SK-N-SH (cell line): ENCODE measurements around the gene OSBPL7. TPM values are rescaled to one million over a fixed set of nuclear protein-coding genes. Genes with fewer than 3 reads are reported as not detected.

Experiments
- CTCF ChIA-PET: fragments of 300-600, 350-600 bp; formaldehyde crosslinking; extraction: SDS; loops from one replicate; lab custom pipeline; 2021; lab: Yijun Ruan, JAX
- POLR2A ChIA-PET: fragments of 350-600 bp; sonication (Branson Sonifier 250); formaldehyde crosslinking; extraction: SDS; loops from one replicate; lab custom pipeline; 2020; ENCODE audit warnings: antibody characterized with exemption, inconsistent platforms; lab: Yijun Ruan, JAX
- DNase-seq: peaks from one replicate; pipeline ENCODE4 v3.0.0; 2012
- H2AFZ ChIP-seq: fragments of 200-600 bp; sonication (generic); 2 replicates; pipeline ENCODE4 v1.8.1; 2016; ENCODE audit warnings: antibody characterized with exemption, mild to moderate bottlenecking, low read depth
- H3F3A ChIP-seq: fragments of 200-600 bp; sonication (generic); replicated peaks from 2 replicates; pipeline ENCODE3; 2016; ENCODE audit warnings: antibody characterized with exemption, mild to moderate bottlenecking; ENCODE audit not compliant: insufficient read depth
- H3K27ac ChIP-seq, 2 experiments: fragments of 200-500 bp in 1 of 2; fragments of 200-600 bp in 1 of 2; sonication (Bioruptor generic) in 1 of 2; sonication (generic), shearing (Covaris generic) in 1 of 2; 2 replicates each; pipeline versions ENCODE4 v1.5.1 to v1.6.1; 2014 to 2016; ENCODE audit warnings: low read depth in 2 of 2, inconsistent platforms in 1 of 2, low read length in 1 of 2, mild to moderate bottlenecking in 1 of 2, mixed read lengths in 1 of 2
- H3K27me3 ChIP-seq: fragments of 200-600 bp; sonication (generic), shearing (Covaris generic); 2 replicates; pipeline ENCODE4 v1.6.1; 2016; ENCODE audit warnings: mixed run types; ENCODE audit not compliant: insufficient read depth
- H3K36me3 ChIP-seq, 2 experiments: fragments of 200-500 bp in 1 of 2; fragments of 200-600 bp in 1 of 2; sonication (Bioruptor generic) in 1 of 2; sonication (generic) in 1 of 2; replicated peaks in 1 of 2; 2 replicates each; pipeline versions ENCODE3 to v1.5.1; 2014 to 2016; ENCODE audit warnings: low read length in 1 of 2, mild to moderate bottlenecking in 1 of 2; ENCODE audit not compliant: insufficient read depth in 2 of 2, control insufficient read depth in 1 of 2
- H3K4me1 ChIP-seq, 2 experiments: fragments of 200-500 bp in 1 of 2; fragments of 200-600 bp in 1 of 2; sonication (Bioruptor generic) in 1 of 2; sonication (generic), shearing (Covaris generic) in 1 of 2; 2 replicates each; pipeline versions ENCODE4 v1.5.1 to v1.6.1; 2014 to 2016; ENCODE audit warnings: low read depth in 1 of 2, low read length in 1 of 2, mixed run types in 1 of 2; ENCODE audit not compliant: insufficient read depth in 2 of 2, control insufficient read depth in 1 of 2
- H3K4me2 ChIP-seq: fragments of 200-600 bp; sonication (generic), shearing (Covaris generic); 2 replicates; pipeline ENCODE4 v1.6.1; 2017; ENCODE audit warnings: mixed run types
- H3K4me3 ChIP-seq, 2 experiments: fragments of 200-500 bp in 1 of 2; fragments of 200-600 bp in 1 of 2; sonication (Bioruptor generic) in 1 of 2; sonication (generic), shearing (Covaris generic) in 1 of 2; 2 replicates each; pipeline versions ENCODE4 v1.5.1 to v1.8.1; 2014 to 2016; ENCODE audit warnings: low read depth in 2 of 2, inconsistent platforms in 1 of 2, low read length in 1 of 2, mild to moderate bottlenecking in 1 of 2, mixed read lengths in 1 of 2, moderate library complexity in 1 of 2
- H3K79me2 ChIP-seq: fragments of 200-600 bp; sonication (generic); 2 replicates; pipeline ENCODE4 v1.8.1; 2017; ENCODE audit warnings: mild to moderate bottlenecking; ENCODE audit not compliant: insufficient read depth
- H3K9ac ChIP-seq: fragments of 200-600 bp; sonication (generic); 2 replicates; pipeline ENCODE4 v1.6.1; 2017; ENCODE audit warnings: mixed run types
- H3K9me2 ChIP-seq: fragments of 200-600 bp; sonication (generic); 2 replicates; pipeline ENCODE4 v1.6.1; 2017; ENCODE audit warnings: mixed run types
- H3K9me3 ChIP-seq: fragments of 200-600 bp; sonication (generic); 2 replicates; pipeline ENCODE4 v1.6.1; 2017; ENCODE audit warnings: mixed run types, mild to moderate bottlenecking, moderate library complexity
- H4K20me1 ChIP-seq: fragments of 200-600 bp; sonication (generic); 2 replicates; pipeline ENCODE4 v1.6.1; 2017; ENCODE audit warnings: mild to moderate bottlenecking, mixed run types; ENCODE audit not compliant: insufficient read depth
- CHD2 ChIP-seq: fragments of 150-350 bp; IDR thresholded peaks from 2 replicates; pipeline ENCODE4 v1.6.1; 2018; ENCODE audit warnings: low read length; ENCODE audit not compliant: partially characterized antibody
- EZH2phosphoT487 ChIP-seq: fragments of 200-600 bp; sonication (generic); IDR thresholded peaks from 2 replicates; pipeline ENCODE4 v1.6.1; 2017; ENCODE audit warnings: low read depth, mixed run types, mild to moderate bottlenecking, antibody characterized with exemption, moderate library complexity, borderline replicate concordance
- FOXJ3 ChIP-seq: sonication (generic); formaldehyde crosslinking; IDR thresholded peaks from 2 replicates; pipeline ENCODE4 v1.5.1; 2020; ENCODE audit warnings: mild to moderate bottlenecking, missing genetic modification reagents
- GABPA ChIP-seq: IDR thresholded peaks from 2 replicates; pipeline ENCODE4 v1.4.0; 2012; ENCODE audit warnings: low read depth, mild to moderate bottlenecking
- IRF3 ChIP-seq: fragments of 150-350 bp; IDR thresholded peaks from 2 replicates; pipeline ENCODE4 v1.6.1; 2016; ENCODE audit warnings: mild to moderate bottlenecking, low read depth, low read length
- JUND ChIP-seq: IDR thresholded peaks from 2 replicates; pipeline ENCODE4 v1.4.0; 2012
- MXI1 ChIP-seq: IDR thresholded peaks from 2 replicates; pipeline ENCODE4 v1.6.1; 2012; ENCODE audit warnings: mild to moderate bottlenecking, low read depth, low read length, improper control_type of control experiment
- PBX3 ChIP-seq: IDR thresholded peaks from 2 replicates; pipeline ENCODE4; 2012
- RFX5 ChIP-seq: IDR thresholded peaks from 2 replicates; pipeline ENCODE4 v1.6.1; 2012; ENCODE audit warnings: mild to moderate bottlenecking, improper control_type of control experiment, low read length
- RXRA ChIP-seq: IDR thresholded peaks from 2 replicates; pipeline ENCODE4 v1.4.0; 2012; ENCODE audit warnings: low read depth, mild to moderate bottlenecking, borderline replicate concordance
- SIN3A ChIP-seq: IDR thresholded peaks from 2 replicates; pipeline ENCODE4 v1.6.1; 2012; ENCODE audit warnings: low read depth, mild to moderate bottlenecking, low read length, moderate library complexity, borderline replicate concordance
- TCF12 ChIP-seq: IDR thresholded peaks from 2 replicates; pipeline ENCODE4 v1.4.0; 2012
- TEAD4 ChIP-seq: IDR thresholded peaks from 2 replicates; pipeline ENCODE4 v1.4.0; 2012; ENCODE audit warnings: mild to moderate bottlenecking, borderline replicate concordance; ENCODE audit not compliant: insufficient read depth
- WGBS: methylation state at CpG from one replicate; pipeline ENCODE4 v1.1.6; 2017; ENCODE audit warnings: low lambda C conversion rate; 5-methylcytosine and 5-hydroxymethylcytosine counted together
- polyA plus RNA-seq, 3 experiments: library from polyadenylated mRNA; depleted of rRNA; stranded (reverse); fragments of >200 nt; gene quantifications; 2 replicates each; pipeline ENCODE4 v1.2.3, GENCODE V29; 2012
- TF ChIP-seq, protein P1 (sequence below): IDR thresholded peaks from 2 replicates; pipeline ENCODE4 v1.4.0; 2012; ENCODE audit warnings: low read depth
- TF ChIP-seq, protein P2 (sequence below): IDR thresholded peaks from 2 replicates; pipeline ENCODE4 v1.6.1; 2012; ENCODE audit warnings: mild to moderate bottlenecking, low read depth, low read length, moderate library complexity
- TF ChIP-seq, protein P3 (sequence below): IDR thresholded peaks from 2 replicates; pipeline ENCODE4 v1.4.0; 2012; ENCODE audit warnings: low read depth, borderline replicate concordance
- TF ChIP-seq, protein P4 (sequence below): IDR thresholded peaks from 2 replicates; pipeline ENCODE4 v1.4.0; 2012; ENCODE audit warnings: low read depth, borderline replicate concordance
- TF ChIP-seq, protein P5 (sequence below): fragments of 150-350 bp; IDR thresholded peaks from 2 replicates; pipeline ENCODE4 v1.6.1; 2017; ENCODE audit warnings: antibody characterized with exemption, low read length, low read depth, borderline replicate concordance

The OSBPL7 gene
- polyA plus RNA-seq, 1 of the 3 experiments (the other 2 are of a cell fraction) = 23.7 TPM

DNA sequence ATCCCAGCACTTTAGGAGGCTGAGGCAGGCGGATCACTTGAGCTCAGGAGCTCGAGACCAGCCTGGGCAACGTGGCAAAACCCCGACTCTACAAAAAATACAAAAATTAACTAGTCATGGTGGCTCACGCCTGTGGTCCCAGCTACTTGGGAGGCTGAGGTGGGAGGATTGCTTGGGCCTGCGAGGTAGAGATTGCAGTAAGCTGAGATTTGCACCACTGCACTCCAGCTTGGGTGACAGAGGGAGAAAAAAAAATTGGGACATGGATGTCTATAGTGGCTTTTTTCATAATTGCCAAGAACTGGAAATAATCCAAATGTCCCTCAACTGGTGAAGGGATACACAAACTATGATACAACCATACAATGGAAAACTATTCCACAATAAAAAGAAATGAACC, 28.6 kb downstream of the OSBPL7 start:
- no peak overlapping the region for H3K27ac ChIP-seq
- no peaks in the 10 kb centered on the region for H3K36me3 ChIP-seq
- H3K27me3 ChIP-seq = peaks cover 75% of the 10 kb centered on the region
- H3K4me3 ChIP-seq = no peak overlapping the region
- 26% methylated on average over 6 of the region's 6 CpGs for WGBS
- H3F3A ChIP-seq = no peaks in the 10 kb centered on the region
- POLR2A ChIA-PET = no interaction called here
- H3K9me2 ChIP-seq = no peaks in the 10 kb centered on the region
- H4K20me1 ChIP-seq = no peaks in the 10 kb centered on the region
- no peak overlapping the region for H3K9ac ChIP-seq
- TF ChIP-seq, protein P1, sequence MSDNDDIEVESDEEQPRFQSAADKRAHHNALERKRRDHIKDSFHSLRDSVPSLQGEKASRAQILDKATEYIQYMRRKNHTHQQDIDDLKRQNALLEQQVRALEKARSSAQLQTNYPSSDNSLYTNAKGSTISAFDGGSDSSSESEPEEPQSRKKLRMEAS = no peak
- TF ChIP-seq TEAD4 = no peak
- no peak for TF ChIP-seq IRF3
- no peak for TF ChIP-seq FOXJ3 (CRISPR knock-in tag)
- TF ChIP-seq, protein P2, sequence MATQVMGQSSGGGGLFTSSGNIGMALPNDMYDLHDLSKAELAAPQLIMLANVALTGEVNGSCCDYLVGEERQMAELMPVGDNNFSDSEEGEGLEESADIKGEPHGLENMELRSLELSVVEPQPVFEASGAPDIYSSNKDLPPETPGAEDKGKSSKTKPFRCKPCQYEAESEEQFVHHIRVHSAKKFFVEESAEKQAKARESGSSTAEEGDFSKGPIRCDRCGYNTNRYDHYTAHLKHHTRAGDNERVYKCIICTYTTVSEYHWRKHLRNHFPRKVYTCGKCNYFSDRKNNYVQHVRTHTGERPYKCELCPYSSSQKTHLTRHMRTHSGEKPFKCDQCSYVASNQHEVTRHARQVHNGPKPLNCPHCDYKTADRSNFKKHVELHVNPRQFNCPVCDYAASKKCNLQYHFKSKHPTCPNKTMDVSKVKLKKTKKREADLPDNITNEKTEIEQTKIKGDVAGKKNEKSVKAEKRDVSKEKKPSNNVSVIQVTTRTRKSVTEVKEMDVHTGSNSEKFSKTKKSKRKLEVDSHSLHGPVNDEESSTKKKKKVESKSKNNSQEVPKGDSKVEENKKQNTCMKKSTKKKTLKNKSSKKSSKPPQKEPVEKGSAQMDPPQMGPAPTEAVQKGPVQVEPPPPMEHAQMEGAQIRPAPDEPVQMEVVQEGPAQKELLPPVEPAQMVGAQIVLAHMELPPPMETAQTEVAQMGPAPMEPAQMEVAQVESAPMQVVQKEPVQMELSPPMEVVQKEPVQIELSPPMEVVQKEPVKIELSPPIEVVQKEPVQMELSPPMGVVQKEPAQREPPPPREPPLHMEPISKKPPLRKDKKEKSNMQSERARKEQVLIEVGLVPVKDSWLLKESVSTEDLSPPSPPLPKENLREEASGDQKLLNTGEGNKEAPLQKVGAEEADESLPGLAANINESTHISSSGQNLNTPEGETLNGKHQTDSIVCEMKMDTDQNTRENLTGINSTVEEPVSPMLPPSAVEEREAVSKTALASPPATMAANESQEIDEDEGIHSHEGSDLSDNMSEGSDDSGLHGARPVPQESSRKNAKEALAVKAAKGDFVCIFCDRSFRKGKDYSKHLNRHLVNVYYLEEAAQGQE = no peak
- TF ChIP-seq SIN3A = no peak
- no peak for TF ChIP-seq RFX5
- no peak for TF ChIP-seq JUND
- TF ChIP-seq, protein P3, sequence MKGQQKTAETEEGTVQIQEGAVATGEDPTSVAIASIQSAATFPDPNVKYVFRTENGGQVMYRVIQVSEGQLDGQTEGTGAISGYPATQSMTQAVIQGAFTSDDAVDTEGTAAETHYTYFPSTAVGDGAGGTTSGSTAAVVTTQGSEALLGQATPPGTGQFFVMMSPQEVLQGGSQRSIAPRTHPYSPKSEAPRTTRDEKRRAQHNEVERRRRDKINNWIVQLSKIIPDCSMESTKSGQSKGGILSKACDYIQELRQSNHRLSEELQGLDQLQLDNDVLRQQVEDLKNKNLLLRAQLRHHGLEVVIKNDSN = no peak
- no peak for TF ChIP-seq CHD2
- TF ChIP-seq RXRA = no peak
- TF ChIP-seq PBX3 = no peak
- TF ChIP-seq GABPA = no peak
- TF ChIP-seq MXI1 = no peak
- no peak for TF ChIP-seq TCF12
- TF ChIP-seq EZH2phosphoT487 = no peak
- TF ChIP-seq, protein P4, sequence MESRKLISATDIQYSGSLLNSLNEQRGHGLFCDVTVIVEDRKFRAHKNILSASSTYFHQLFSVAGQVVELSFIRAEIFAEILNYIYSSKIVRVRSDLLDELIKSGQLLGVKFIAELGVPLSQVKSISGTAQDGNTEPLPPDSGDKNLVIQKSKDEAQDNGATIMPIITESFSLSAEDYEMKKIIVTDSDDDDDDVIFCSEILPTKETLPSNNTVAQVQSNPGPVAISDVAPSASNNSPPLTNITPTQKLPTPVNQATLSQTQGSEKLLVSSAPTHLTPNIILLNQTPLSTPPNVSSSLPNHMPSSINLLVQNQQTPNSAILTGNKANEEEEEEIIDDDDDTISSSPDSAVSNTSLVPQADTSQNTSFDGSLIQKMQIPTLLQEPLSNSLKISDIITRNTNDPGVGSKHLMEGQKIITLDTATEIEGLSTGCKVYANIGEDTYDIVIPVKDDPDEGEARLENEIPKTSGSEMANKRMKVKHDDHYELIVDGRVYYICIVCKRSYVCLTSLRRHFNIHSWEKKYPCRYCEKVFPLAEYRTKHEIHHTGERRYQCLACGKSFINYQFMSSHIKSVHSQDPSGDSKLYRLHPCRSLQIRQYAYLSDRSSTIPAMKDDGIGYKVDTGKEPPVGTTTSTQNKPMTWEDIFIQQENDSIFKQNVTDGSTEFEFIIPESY = no peak
- TF ChIP-seq, protein P5, sequence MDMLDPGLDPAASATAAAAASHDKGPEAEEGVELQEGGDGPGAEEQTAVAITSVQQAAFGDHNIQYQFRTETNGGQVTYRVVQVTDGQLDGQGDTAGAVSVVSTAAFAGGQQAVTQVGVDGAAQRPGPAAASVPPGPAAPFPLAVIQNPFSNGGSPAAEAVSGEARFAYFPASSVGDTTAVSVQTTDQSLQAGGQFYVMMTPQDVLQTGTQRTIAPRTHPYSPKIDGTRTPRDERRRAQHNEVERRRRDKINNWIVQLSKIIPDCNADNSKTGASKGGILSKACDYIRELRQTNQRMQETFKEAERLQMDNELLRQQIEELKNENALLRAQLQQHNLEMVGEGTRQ = no peak
- peaks cover 0 to 5% of the 10 kb centered on the region in 2 experiments; a peak in 1 of 4 replicates for H3K4me1 ChIP-seq
- no peaks in the 10 kb centered on the region for H3K79me2 ChIP-seq
- DNase-seq = no peak
- no peak overlapping the region for H2AFZ ChIP-seq
- H3K4me2 ChIP-seq = no peak overlapping the region
- H3K9me3 ChIP-seq = no peaks in the 10 kb centered on the region
- CTCF ChIA-PET = interaction anchor here (0.8 to 2.8 kb wide), 8 partner anchors 9 to 129 kb away, joined by 3 to 18 read pairs (median 4); no protein-coding TSS in a partner anchor
